Measurements from ENCODE around the gene BPIFB6.
"Not testable (repeated sequence)": the region's sequence is repeated elsewhere in the genome, so short reads cannot be mapped to it uniquely, and the experiment has no call there.

Gene BPIFB6

GRCh38 chr20:33027769-33028751 is 3.4 kb upstream of the BPIFB6 start:
- DNase-seq = no peak

GRCh38 chr20:33028875-33029274 is 2.6 kb upstream of the BPIFB6 start:
- DNase-seq = no peak

GRCh38 chr20:33030076-33030475 is 1.4 kb upstream of the BPIFB6 start:
- DNase-seq = no peak

- no peak for DNase-seq
Measured at GRCh38 chr20:33030569-33030968, 879 bp upstream of the BPIFB6 start.

- no peak for DNase-seq
Measured at GRCh38 chr20:33032555-33032954, 1.1 kb downstream of the BPIFB6 start.

- DNase-seq = no peak
Measured at GRCh38 chr20:33033381-33033780, 1.9 kb downstream of the BPIFB6 start.

GRCh38 chr20:33034115-33034514 is 2.7 kb downstream of the BPIFB6 start:
- DNase-seq = no peak

- DNase-seq = no peak
Measured at GRCh38 chr20:33034901-33035492, 3.5 kb downstream of the BPIFB6 start.

- no peak for DNase-seq
Measured at GRCh38 chr20:33037456-33037855, 6.0 kb downstream of the BPIFB6 start.

GRCh38 chr20:33038243-33038642 is 6.8 kb downstream of the BPIFB6 start:
- DNase-seq = no peak

GRCh38 chr20:33042430-33042829 is 11.0 kb downstream of the BPIFB6 start:
- no peak for DNase-seq

- DNase-seq = no peak
Measured at GRCh38 chr20:33042983-33043730, 11.7 kb downstream of the BPIFB6 start.

- no peak for DNase-seq
Measured at GRCh38 chr20:33043731-33044181, 12.3 kb downstream of the BPIFB6 start.

- not testable (repeated sequence) for DNase-seq
Measured at GRCh38 chr20:33045129-33045721, 13.8 kb downstream of the BPIFB6 start.

GRCh38 chr20:33046412-33046811 is 15.0 kb downstream of the BPIFB6 start:
- no peak for DNase-seq

- DNase-seq = no peak
Measured at GRCh38 chr20:33051333-33051732, 19.9 kb downstream of the BPIFB6 start.

GRCh38 chr20:33053291-33054106 is 22.1 kb downstream of the BPIFB6 start, which contains the start of gene BPIFB3:
Gene BPIFB3 (plus strand): TSS chr20:33053903. CDS start chr20:33055436, 1,533 bp downstream.
- DNase-seq = no peak

- no peak for DNase-seq
Measured at GRCh38 chr20:33054381-33054780, 22.9 kb downstream of the BPIFB6 start.

- DNase-seq = no peak
Measured at GRCh38 chr20:33054791-33055190, 23.3 kb downstream of the BPIFB6 start.

GRCh38 chr20:33059136-33059535 is 27.7 kb downstream of the BPIFB6 start:
- no peak for DNase-seq

Measured in amygdala (tissue), 56 donors.